Measurements from ENCODE around the gene SCYGR8. TPM values are rescaled to one million over a fixed set of nuclear protein-coding genes. Genes with fewer than 3 reads are reported as not detected.
A peak's percentile ranks its signal among the peaks of the same experiment; 100 is the strongest.

SCYGR8 gene
- polyA plus RNA-seq, 1 of the 3 experiments (the other 2 are of a cell fraction): not detected

- Histone ChIP-seq H3K4me3 (ENCODE audit: low read depth in 2 of 2, low read length in 1 of 2) (no peak overlapping the region), H3K4me2 (no peak overlapping the region), H3K27ac (ENCODE audit: low read depth in 2 of 2, low read length in 1 of 2) (no peak overlapping the region), H3K9me2 (no peaks in the 10 kb centered on the region), H3K36me3 (replicated peaks in 1 of 2; ENCODE audit: control insufficient read depth in 1 of 2, insufficient read depth in 2 of 2, low read length in 1 of 2) (no peaks in the 10 kb centered on the region), H4K20me1 (ENCODE audit: insufficient read depth) (no peaks in the 10 kb centered on the region), H3K27me3 (ENCODE audit: insufficient read depth) (no peaks in the 10 kb centered on the region), H3F3A (replicated peaks; ENCODE audit: insufficient read depth) (no peaks in the 10 kb centered on the region), H3K79me2 (ENCODE audit: insufficient read depth) (no peaks in the 10 kb centered on the region), H2AFZ (ENCODE audit: low read depth) (peak overlapping the region; percentile 30; the same call in 1 of the 2 replicates), H3K9ac (no peak overlapping the region), H3K9me3 (no peaks in the 10 kb centered on the region), H3K4me1 (ENCODE audit: control insufficient read depth in 1 of 2, insufficient read depth in 2 of 2, low read depth in 1 of 2, low read length in 1 of 2) (no peaks in the 10 kb centered on the region; a peak in 1 of 4 replicates)
- ChIA-PET POLR2A (no interaction called here), CTCF (no interaction called here)
- WGBS (ENCODE audit: low lambda C conversion rate): 44% methylated on average over 14 of the region's 14 CpGs
- no peak for DNase-seq
- no peak for TF ChIP-seq RCOR1 (IDR thresholded peaks at IDR 0.05; ENCODE audit: low read length)
- TF ChIP-seq USF1 (IDR thresholded peaks at IDR 0.05; ENCODE audit: borderline replicate concordance, low read depth): no peak
- TF ChIP-seq POLR2AphosphoS5 (IDR thresholded peaks at IDR 0.05; ENCODE audit: low read depth, low read length): no peak
- no peak for TF ChIP-seq RXRA (IDR thresholded peaks at IDR 0.05; ENCODE audit: borderline replicate concordance, low read depth)
- no peak for TF ChIP-seq MEF2A (IDR thresholded peaks at IDR 0.05; ENCODE audit: borderline replicate concordance, low read depth)
- no peak for TF ChIP-seq SMC3 (IDR thresholded peaks at IDR 0.05; ENCODE audit: low read depth, low read length)
- no peak for TF ChIP-seq FOSL2 (IDR thresholded peaks at IDR 0.05; ENCODE audit: borderline replicate concordance, low read depth)
- TF ChIP-seq, protein P1, sequence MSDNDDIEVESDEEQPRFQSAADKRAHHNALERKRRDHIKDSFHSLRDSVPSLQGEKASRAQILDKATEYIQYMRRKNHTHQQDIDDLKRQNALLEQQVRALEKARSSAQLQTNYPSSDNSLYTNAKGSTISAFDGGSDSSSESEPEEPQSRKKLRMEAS (IDR thresholded peaks at IDR 0.05; ENCODE audit: low read depth): no peak
- TF ChIP-seq NRF1 (IDR thresholded peaks at IDR 0.05; ENCODE audit: low read depth, low read length): no peak
- no peak for TF ChIP-seq USF2 (IDR thresholded peaks at IDR 0.05; ENCODE audit: borderline replicate concordance, low read depth, low read length)
- TF ChIP-seq FOXM1 (IDR thresholded peaks at IDR 0.05; ENCODE audit: low read depth): no peak
- TF ChIP-seq FOXJ3 (CRISPR knock-in tag; IDR thresholded peaks at IDR 0.05): no peak
- TF ChIP-seq, protein P2, sequence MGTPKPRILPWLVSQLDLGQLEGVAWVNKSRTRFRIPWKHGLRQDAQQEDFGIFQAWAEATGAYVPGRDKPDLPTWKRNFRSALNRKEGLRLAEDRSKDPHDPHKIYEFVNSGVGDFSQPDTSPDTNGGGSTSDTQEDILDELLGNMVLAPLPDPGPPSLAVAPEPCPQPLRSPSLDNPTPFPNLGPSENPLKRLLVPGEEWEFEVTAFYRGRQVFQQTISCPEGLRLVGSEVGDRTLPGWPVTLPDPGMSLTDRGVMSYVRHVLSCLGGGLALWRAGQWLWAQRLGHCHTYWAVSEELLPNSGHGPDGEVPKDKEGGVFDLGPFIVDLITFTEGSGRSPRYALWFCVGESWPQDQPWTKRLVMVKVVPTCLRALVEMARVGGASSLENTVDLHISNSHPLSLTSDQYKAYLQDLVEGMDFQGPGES (IDR thresholded peaks at IDR 0.05; ENCODE audit: low read depth, low read length): no peak
These were observed 35.4 kb downstream of the SCYGR8 start for GRCh38 chr2:227780981-227781615.

- Histone ChIP-seq H2AFZ (ENCODE audit: low read depth) (no peak overlapping the region), H3K36me3 (replicated peaks in 1 of 2; ENCODE audit: control insufficient read depth in 1 of 2, insufficient read depth in 2 of 2, low read length in 1 of 2) (no peaks in the 10 kb centered on the region), H3K27me3 (ENCODE audit: insufficient read depth) (no peaks in the 10 kb centered on the region), H4K20me1 (ENCODE audit: insufficient read depth) (no peaks in the 10 kb centered on the region), H3K9me2 (no peaks in the 10 kb centered on the region), H3K27ac (ENCODE audit: low read depth in 2 of 2, low read length in 1 of 2) (no peak overlapping the region), H3K4me3 (ENCODE audit: low read depth in 2 of 2, low read length in 1 of 2) (no peak overlapping the region), H3K9ac (no peak overlapping the region), H3K4me1 (ENCODE audit: control insufficient read depth in 1 of 2, insufficient read depth in 2 of 2, low read depth in 1 of 2, low read length in 1 of 2) (no peaks in the 10 kb centered on the region; a peak in 1 of 4 replicates), H3K9me3 (no peaks in the 10 kb centered on the region), H3K4me2 (no peak overlapping the region), H3F3A (replicated peaks; ENCODE audit: insufficient read depth) (no peaks in the 10 kb centered on the region), H3K79me2 (ENCODE audit: insufficient read depth) (no peaks in the 10 kb centered on the region)
- ChIA-PET POLR2A (no interaction called here), CTCF (no interaction called here)
- WGBS (ENCODE audit: low lambda C conversion rate): 73% methylated on average over 8 of the region's 8 CpGs
- TF ChIP-seq RXRA (IDR thresholded peaks at IDR 0.05; ENCODE audit: borderline replicate concordance, low read depth) (no peak), MXI1 (IDR thresholded peaks at IDR 0.05; ENCODE audit: low read depth, low read length) (no peak), ELF1 (IDR thresholded peaks at IDR 0.05) (no peak)
- no peak for DNase-seq
These were observed 36.1 kb downstream of the SCYGR8 start for GRCh38 chr2:227781841-227782240.
